ENCODE results near the gene NIP7. TPM values are rescaled to one million over a fixed set of nuclear protein-coding genes. Genes with fewer than 3 reads are reported as not detected.
A peak's percentile ranks its signal among the peaks of the same experiment; 100 is the strongest.

NIP7 gene
- polyA plus RNA-seq, 1 donor (not counting 4 experiments of a cell fraction or from before 2014, with no cell fraction given) = 31.3 TPM

DNA sequence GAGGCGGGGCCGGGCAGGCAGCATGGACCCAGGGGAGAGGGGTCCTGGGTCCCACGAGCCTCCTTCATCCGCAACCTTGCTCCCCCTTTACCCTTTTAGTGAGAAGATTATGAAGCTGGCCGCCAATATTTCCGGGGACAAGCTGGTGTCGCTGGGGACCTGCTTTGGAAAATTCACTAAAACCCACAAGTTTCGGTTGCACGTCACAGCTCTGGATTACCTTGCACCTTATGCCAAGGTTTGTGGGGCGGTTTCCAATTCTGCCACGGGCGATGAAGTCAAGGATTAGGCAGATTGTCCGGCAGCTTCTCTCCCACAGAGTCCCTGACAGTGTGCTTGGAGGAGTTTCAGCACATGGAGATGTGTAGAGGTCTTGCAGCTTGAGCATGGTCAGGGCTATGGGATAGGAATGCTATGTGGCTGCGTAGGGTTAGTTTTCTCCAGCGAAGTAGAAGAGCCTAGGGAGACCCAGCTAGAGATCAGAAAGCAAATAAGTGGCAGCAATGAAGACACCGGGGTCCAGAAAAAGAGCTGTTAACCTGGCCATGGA lies 598 bp downstream of the NIP7 start:
- Histone ChIP-seq H3K4me2 (ENCODE audit: control insufficient read depth, extremely low read depth, insufficient read depth, low read depth, low read length) (peak overlapping the region; percentile 98), H3K4me3 (ENCODE audit: control insufficient read depth in 2 of 3, extremely low read depth in 1 of 3, insufficient read depth in 2 of 3, low read depth in 1 of 3, low read length in 3 of 3) (peak overlapping the region; percentile 62 to 99 (median 98)), H3K9me1 (ENCODE audit: control insufficient read depth, extremely low read depth, insufficient read depth, low read length) (no peaks in the 10 kb centered on the region), H3K4me1 (ENCODE audit: control insufficient read depth, extremely low read depth, insufficient read depth, low read length) (peaks cover 21% of the 10 kb centered on the region), H3K9ac (ENCODE audit: control insufficient read depth, extremely low read depth, insufficient read depth, low read length) (peak overlapping the region; percentile 95), H3K27me3 (ENCODE audit: control insufficient read depth, extremely low read depth, insufficient read depth, low read length) (no peaks in the 10 kb centered on the region), H3K79me2 (ENCODE audit: control insufficient read depth, insufficient read depth, low read length) (peaks cover 51% of the 10 kb centered on the region), H4K20me1 (ENCODE audit: control insufficient read depth, extremely low read depth, insufficient read depth, low read length) (no peaks in the 10 kb centered on the region), H3K36me3 (ENCODE audit: control insufficient read depth in 2 of 2, extremely low read depth in 1 of 2, insufficient read depth in 2 of 2, low read length in 2 of 2) (peaks cover 14 to 28% of the 10 kb centered on the region in 2 experiments), H3K9me3 (ENCODE audit: control insufficient read depth, low read depth, low read length) (no peaks in the 10 kb centered on the region), H2AFZ (ENCODE audit: control insufficient read depth, low read length) (peak overlapping the region; percentile 85), H3K27ac (ENCODE audit: control insufficient read depth, insufficient read depth, low read length) (peak overlapping the region; percentile 79)
- FAIRE-seq (no peak), DNase-seq (ENCODE audit: low read depth, low spot score) (no peak)
- dilution Hi-C loops (cut with MboI; ENCODE audit: extremely low pct_ligation_motif_present, low sequenced_read_pairs) = no loop called here
- TF ChIP-seq EZH2 (IDR thresholded peaks at IDR 0.05; ENCODE audit: low read length) = no peak
- TF ChIP-seq, protein P1, sequence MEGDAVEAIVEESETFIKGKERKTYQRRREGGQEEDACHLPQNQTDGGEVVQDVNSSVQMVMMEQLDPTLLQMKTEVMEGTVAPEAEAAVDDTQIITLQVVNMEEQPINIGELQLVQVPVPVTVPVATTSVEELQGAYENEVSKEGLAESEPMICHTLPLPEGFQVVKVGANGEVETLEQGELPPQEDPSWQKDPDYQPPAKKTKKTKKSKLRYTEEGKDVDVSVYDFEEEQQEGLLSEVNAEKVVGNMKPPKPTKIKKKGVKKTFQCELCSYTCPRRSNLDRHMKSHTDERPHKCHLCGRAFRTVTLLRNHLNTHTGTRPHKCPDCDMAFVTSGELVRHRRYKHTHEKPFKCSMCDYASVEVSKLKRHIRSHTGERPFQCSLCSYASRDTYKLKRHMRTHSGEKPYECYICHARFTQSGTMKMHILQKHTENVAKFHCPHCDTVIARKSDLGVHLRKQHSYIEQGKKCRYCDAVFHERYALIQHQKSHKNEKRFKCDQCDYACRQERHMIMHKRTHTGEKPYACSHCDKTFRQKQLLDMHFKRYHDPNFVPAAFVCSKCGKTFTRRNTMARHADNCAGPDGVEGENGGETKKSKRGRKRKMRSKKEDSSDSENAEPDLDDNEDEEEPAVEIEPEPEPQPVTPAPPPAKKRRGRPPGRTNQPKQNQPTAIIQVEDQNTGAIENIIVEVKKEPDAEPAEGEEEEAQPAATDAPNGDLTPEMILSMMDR (optimal IDR thresholded peaks at IDR 0.05 in 1 of 3, IDR thresholded peaks at IDR 0.05 in 1 of 3, conservative IDR thresholded peaks at IDR 0.05 in 1 of 3; ENCODE audit: extremely low read depth in 1 of 3, insufficient read depth in 2 of 3, low read length in 3 of 3) = no peak

DNA sequence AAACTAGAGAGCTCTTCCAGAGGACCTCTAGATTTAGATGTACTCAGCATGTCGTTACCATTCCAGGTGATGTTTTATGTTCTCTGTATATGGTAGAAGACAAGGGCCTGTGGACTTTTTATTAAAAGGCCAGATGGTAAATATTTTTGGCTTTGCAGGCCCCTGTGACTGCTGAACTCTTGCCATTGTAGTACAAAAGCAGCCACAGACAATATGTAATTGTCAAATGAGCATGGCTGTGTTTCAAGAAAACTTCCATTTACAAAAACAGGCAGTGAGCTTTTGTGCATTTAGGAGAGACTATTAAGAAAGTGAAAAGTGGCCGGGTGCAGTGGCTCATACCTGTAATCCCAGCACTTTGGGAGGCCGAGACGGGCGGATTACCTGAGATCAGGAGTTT lies 4.6 kb downstream of the NIP7 start:
- Histone ChIP-seq H3K9ac (ENCODE audit: control insufficient read depth, extremely low read depth, insufficient read depth, low read length) (no peak overlapping the region), H3K27me3 (ENCODE audit: control insufficient read depth, extremely low read depth, insufficient read depth, low read length) (no peaks in the 10 kb centered on the region), H3K36me3 (ENCODE audit: control insufficient read depth in 2 of 2, extremely low read depth in 1 of 2, insufficient read depth in 2 of 2, low read length in 2 of 2) (peaks cover 9 to 23% of the 10 kb centered on the region in 2 experiments), H4K20me1 (ENCODE audit: control insufficient read depth, extremely low read depth, insufficient read depth, low read length) (no peaks in the 10 kb centered on the region), H2AFZ (ENCODE audit: control insufficient read depth, low read length) (no peak overlapping the region), H3K4me2 (ENCODE audit: control insufficient read depth, extremely low read depth, insufficient read depth, low read depth, low read length) (no peak overlapping the region), H3K9me1 (ENCODE audit: control insufficient read depth, extremely low read depth, insufficient read depth, low read length) (peaks cover 2% of the 10 kb centered on the region), H3K79me2 (ENCODE audit: control insufficient read depth, insufficient read depth, low read length) (peaks cover 29% of the 10 kb centered on the region), H3K4me3 (ENCODE audit: control insufficient read depth in 2 of 3, extremely low read depth in 1 of 3, insufficient read depth in 2 of 3, low read depth in 1 of 3, low read length in 3 of 3) (no peak overlapping the region), H3K27ac (ENCODE audit: control insufficient read depth, insufficient read depth, low read length) (no peak overlapping the region), H3K4me1 (ENCODE audit: control insufficient read depth, extremely low read depth, insufficient read depth, low read length) (peaks cover 14% of the 10 kb centered on the region), H3K9me3 (ENCODE audit: control insufficient read depth, low read depth, low read length) (no peaks in the 10 kb centered on the region)
- DNase-seq (ENCODE audit: low read depth, low spot score) (no peak), FAIRE-seq (no peak)
- dilution Hi-C loops (cut with MboI; ENCODE audit: extremely low pct_ligation_motif_present, low sequenced_read_pairs) = no loop called here
- TF ChIP-seq, protein P1 (optimal IDR thresholded peaks at IDR 0.05 in 1 of 3, IDR thresholded peaks at IDR 0.05 in 1 of 3, conservative IDR thresholded peaks at IDR 0.05 in 1 of 3; ENCODE audit: extremely low read depth in 1 of 3, insufficient read depth in 2 of 3, low read length in 3 of 3) = no peak
- no peak for TF ChIP-seq EZH2 (IDR thresholded peaks at IDR 0.05; ENCODE audit: low read length)
